Stimulated activated CD8-positive, alpha-beta memory T cell treated with anti-CD3 and anti-CD28 coated beads, Interleukin-15, amount 100 ng/mL, for 24 hours (primary cell): ENCODE measurements around the gene RPTN.

Experiments
- DNase-seq: peaks from one replicate; pipeline ENCODE4 v3.0.0-alpha.2; 2020; ENCODE audit warnings: low read depth

Gene RPTN

DNA sequence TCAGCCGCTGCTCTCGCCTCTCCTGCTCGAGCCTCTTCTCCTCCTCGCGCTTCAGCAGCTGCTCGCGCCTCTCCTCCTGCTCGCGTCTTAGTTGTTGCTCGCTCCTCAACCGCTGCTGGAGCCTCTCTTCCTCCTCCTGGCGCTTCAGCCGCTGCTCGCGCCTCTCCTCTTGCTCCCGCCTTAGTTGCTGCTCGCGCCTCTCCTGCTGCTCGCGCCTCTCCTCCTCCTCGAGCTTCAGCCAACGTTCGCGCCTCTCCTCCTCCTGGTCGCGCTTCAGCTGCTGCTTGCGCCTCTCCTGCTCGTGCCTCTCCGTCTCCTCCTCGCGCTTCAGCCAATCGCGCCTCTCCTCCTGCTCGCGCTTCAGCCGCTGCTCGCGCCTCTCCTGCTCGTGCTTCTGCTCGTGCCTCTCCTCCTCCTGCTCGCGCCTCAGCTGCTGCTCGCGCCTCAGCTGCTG, 47.5 kb downstream of the RPTN start:
- DNase-seq, result no peak

DNA sequence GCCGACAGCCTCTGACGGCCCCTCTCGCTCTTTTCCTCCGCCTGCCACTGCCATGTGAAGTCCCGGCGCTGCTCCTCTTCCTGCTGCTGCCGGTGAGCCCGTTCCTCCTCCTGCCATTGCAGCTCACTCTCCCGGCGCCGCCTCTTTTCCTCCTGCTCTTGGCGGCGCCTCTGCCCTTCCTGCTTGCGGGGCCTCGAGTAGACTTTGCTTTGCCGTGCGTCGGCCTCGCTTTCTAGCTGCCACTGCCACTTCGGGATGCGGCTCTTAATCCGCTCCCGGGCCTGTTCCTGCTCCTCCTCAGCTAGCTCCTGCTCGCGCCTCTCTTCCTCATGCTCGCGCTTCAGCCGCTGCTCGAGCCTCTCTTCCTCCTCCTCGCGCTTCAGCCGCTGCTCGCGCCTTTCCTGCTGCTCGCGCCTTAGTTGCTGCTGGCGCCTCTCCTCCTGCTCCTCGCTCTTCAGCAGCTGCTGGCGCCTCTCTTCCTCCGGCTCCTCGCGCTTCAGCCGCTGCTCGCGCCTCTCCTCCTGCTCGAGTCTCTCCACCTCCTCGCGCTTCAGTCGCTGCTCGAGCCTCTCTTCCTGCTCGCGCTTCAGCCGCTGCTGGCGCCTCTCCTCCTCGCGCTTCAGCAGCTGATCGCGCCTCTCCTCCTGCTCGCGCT, 48.0 kb downstream of the RPTN start:
- no peak for DNase-seq

DNA sequence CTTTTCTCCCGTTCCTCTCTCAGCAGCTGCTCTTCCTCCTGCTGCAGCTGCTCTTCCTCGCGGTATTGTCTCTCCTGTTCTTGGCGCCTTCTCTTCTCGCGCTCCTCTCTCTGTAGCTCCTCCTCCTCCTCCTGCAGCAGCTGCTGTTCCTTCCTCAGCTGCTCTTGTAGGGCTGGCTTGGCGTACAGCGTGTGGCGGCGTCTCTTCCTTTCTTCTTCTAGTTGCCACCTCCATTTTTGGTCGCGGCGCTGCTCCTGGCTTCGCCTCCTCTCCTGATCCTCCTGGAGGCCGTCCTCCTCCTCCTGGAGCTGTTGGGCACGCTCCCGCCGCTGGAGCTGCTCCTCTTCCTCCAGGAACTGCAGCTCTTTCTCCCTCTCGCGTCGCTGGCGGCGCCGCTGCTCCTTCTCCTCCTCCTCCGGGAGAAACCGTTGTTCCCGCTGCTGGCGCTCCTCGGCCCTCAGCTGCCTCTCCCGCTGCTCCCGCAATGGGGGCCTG, 48.6 kb downstream of the RPTN start:
- DNase-seq, result no peak

DNA sequence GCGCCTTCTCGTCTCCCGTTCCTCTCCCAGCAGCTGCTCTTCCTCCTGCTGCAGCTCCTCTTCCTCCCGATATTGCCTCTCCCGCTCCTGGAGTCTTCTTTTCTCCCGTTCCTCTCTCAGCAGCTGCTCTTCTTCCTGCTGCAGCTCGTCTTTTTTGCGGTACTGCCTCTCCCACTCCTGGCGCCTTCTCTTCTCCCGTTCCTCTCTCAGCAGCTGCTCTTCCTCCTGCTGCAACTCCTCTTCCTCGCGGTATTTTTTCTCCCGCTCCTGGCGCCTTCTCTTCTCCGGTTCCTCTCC, 49.1 kb downstream of the RPTN start:
- no peak for DNase-seq

DNA sequence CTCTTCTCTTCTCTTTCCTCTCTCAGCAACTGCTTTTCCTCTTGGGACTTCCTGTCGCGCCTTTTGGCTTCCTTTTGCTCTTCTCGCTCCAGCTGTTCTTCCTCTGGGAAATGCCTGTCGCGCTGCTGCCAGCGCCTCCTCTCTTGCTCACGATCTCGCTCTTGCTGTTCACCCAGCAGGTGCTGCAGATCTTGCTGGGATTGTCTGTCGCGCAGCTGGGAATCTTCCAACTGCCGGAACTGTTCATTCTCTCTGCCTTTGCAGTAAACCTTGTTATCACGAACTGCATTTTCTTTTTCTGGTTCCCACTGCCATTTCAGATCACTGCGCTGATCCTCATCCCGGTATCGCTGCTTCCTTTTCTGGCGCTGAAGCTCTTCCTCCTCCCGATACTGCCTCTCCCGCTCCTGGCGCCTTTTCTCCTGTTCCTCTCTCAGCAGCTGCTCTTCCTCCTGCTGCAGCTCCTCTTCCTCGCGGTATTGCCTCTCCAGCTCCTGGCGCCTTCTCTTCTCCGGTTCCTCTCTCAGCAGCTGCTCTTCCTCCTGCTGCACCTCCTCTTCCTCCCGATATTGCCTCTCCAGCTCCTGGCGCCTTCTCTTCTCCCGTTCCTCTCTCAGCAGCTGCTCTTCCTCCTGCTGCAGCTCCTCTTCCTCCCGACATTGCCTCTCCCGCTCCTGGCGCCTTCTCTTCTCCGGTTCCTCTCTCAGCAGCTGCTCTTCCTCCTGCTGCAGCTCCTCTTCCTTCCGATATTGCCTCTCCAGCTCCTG, 49.6 kb downstream of the RPTN start:
- DNase-seq, result no peak

DNA sequence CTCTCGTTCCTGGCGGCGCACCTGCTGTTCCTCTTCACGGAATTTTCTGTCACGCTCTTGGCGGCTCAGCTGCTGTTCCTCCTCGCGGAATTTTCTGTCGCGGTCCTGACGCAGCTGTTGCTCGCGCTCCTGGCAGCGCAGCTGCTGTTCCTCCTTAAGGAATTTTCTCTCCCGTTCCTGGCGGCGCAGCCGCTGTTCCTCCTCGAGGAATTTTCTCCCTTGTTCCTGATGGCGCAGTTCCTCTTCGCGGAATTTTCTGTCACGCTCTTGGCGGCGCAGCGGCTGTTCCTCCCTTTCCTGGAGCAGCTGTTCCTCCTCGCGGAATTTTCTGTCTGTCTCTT, 50.2 kb downstream of the RPTN start:
- DNase-seq, result no peak

DNA sequence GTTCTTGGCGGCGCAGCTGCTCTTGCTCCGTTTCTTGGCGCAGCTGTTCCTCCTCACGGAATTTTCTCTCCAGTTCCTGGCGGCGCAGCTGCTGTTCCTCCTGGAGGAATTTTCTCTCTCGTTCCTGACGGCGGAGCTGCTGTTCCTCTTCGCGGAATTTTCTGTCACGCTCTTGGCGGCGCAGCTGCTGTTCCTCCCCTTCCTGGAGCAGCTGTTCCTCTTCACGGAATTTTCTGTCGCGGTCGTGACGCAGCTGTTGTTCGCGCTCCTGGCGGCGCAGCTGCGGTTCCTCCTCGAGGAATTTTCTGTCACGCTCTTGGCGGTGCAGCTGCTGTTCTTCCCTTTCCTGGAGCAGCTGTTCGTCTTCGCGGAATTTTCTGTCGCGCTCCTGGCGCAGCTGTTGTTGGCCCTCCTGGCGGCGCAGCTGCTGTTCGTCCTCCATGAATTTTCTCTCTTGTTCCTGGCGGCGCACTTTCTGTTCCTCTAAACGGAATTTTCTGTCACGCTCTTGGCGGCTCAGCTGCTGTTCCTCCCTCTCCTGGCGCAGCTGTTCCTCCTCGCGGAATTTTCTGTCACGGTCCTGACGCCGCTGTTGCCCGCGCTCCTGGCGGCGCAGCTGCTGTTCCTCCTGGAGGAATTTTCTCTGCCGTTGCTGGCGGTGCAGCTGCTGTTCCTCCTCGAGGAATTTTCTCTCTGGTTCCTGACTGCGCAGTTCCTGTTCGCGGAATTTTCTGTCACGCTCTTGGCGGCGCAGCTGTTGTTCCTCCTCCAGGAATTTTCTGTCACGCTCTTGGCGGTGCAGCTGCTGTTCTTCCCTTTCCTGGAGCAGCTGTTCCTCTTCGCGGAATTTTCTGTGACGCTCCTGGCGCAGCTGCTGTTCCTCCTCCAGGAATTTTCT, 50.8 kb downstream of the RPTN start:
- no peak for DNase-seq

DNA sequence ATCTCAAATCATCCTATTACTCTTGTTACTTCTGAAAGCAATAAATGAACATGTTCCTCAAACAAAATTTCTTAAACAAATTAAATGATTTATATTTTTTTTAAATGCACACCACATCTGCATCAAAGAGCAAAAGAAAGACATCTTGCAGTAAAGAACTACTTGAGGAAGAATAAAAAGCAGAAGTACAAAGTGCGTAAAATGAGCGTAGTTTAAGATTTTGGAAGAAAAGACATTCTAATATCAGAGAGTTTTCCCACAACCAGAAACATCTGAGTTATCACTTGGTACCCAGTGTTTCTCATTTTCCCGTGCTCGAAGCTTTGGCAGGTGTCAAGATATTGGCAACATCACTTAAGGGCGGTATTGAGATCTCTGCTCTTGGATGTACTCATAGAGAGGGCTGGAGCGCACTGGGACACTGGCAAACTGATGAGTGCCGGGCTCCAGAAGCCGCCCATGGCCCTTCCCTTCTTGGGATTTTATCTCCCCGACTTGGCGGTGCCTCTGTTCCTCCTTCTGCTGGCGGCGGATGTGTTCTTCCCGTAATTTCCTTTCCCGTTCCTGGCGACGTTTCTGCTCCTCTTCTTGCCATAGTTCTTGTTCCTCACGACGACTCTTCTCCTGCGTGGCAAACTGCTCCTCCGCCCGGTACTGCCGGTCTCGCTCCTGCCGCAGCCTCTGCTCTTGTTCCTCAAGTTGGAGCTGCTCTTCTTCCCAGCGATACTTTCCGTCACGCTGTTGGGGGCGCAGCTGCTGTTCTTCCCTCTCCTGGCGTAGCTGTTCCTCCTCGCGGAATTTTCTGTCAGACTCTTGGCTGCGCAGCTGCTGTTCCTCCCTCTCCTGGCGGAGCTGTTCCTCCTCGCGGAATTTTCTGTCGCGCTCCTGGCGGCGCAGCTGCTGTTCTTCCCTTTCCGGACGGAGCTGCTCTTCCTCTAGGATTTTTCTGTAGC, 51.7 kb downstream of the RPTN start:
- no peak for DNase-seq

DNA sequence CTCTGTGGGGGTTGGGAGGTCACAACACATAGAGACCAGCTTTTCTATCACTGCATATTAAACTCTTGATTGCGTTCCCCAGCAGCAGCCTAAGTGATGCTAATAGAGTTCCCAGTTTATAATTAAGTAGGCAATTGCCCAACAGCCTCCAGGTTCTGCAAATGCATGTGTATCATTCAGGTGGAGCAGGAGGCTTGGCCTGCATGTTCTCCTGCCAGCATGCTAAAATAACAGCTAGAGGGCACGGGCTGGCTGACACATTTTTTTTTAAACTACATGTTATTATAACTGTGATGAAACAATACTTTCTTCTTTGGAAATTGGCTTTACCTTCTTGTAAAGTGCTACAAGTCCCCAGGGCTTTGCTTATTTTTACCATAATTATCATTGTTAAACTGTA, 54.2 kb downstream of the RPTN start:
- no peak for DNase-seq
